ENCODE measurements around the gene SOCS1.

DNA sequence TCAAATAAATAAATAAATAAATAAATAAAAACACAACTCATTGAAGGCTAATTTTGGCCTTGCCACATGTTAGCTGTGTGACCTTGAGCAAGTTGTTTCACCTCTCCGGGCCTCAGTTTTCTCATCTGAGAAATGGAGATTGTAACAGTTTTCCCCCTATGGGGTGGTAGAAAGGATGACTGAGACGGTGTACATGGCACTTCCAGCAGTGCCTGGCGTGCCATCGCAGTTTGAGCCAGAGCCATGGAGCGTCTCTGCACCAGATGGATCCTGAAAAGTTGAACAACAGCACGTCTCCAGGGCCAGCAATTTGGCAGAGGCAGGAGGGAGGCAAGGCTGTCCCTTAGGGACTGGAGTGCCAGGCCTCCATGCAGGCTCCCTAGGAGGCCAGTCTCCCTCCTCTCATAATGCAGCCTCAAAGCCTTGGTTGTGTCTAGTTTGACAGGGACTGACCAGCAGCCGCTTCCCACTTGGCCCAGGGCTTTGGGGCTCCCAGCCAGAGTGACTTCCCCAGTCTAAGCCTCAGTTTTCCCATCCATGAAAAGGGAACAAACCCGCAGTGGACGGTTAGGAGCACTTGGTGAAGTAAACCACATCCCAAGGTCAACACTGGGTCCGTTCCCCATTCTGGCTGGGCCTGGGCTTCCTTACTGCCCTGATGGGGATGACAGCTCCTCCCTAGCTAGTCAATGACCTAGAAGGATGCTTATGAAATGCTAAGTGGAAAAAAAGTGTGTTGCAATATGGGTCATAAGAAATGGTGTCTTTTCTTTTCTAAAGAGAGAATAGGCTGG is 19.3 kb downstream of the SOCS1 start:
- TF ChIP-seq, protein P1, sequence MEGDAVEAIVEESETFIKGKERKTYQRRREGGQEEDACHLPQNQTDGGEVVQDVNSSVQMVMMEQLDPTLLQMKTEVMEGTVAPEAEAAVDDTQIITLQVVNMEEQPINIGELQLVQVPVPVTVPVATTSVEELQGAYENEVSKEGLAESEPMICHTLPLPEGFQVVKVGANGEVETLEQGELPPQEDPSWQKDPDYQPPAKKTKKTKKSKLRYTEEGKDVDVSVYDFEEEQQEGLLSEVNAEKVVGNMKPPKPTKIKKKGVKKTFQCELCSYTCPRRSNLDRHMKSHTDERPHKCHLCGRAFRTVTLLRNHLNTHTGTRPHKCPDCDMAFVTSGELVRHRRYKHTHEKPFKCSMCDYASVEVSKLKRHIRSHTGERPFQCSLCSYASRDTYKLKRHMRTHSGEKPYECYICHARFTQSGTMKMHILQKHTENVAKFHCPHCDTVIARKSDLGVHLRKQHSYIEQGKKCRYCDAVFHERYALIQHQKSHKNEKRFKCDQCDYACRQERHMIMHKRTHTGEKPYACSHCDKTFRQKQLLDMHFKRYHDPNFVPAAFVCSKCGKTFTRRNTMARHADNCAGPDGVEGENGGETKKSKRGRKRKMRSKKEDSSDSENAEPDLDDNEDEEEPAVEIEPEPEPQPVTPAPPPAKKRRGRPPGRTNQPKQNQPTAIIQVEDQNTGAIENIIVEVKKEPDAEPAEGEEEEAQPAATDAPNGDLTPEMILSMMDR (IDR thresholded peaks at IDR 0.05 in 4 of 5, conservative IDR thresholded peaks at IDR 0.05 in 1 of 5) = no peak
- TF ChIP-seq POLR2A (IDR thresholded peaks at IDR 0.05) = no peak
